ENCODE measurements around the gene TIAM2.

Gene TIAM2

GRCh38 chr6:155163601-155164000, 168.5 kb downstream of the TIAM2 start:
- H3K36me3 ChIP-seq (ENCODE audit: control insufficient read depth, insufficient read depth, low read length) = no peaks in the 10 kb centered on the region
- no peak for DNase-seq (ENCODE audit: extremely low read depth, insufficient read length)
- H3K4me3 ChIP-seq (replicated peaks; ENCODE audit: low read depth, low read length) = no peak overlapping the region
- no peaks in the 10 kb centered on the region for H3K27me3 ChIP-seq (replicated peaks; ENCODE audit: control insufficient read depth, insufficient read depth, low read length)
- no peak for TF ChIP-seq CTCF (IDR thresholded peaks at IDR 0.05; ENCODE audit: insufficient read depth, low read length, poor library complexity, severe bottlenecking)

GRCh38 chr6:155165029-155165710, 170.1 kb downstream of the TIAM2 start:
- TF ChIP-seq CTCF (IDR thresholded peaks at IDR 0.05; ENCODE audit: insufficient read depth, low read length, poor library complexity, severe bottlenecking) = no peak
- no peak for DNase-seq (ENCODE audit: extremely low read depth, insufficient read length)
- Histone ChIP-seq H3K4me3 (replicated peaks; ENCODE audit: low read depth, low read length) (no peak overlapping the region; the same call in 1 of the 2 replicates), H3K27me3 (replicated peaks; ENCODE audit: control insufficient read depth, insufficient read depth, low read length) (no peaks in the 10 kb centered on the region), H3K36me3 (ENCODE audit: control insufficient read depth, insufficient read depth, low read length) (no peaks in the 10 kb centered on the region)

GRCh38 chr6:155170519-155170918, 175.4 kb downstream of the TIAM2 start:
- Histone ChIP-seq H3K4me3 (replicated peaks; ENCODE audit: low read depth, low read length) (no peak overlapping the region), H3K36me3 (ENCODE audit: control insufficient read depth, insufficient read depth, low read length) (no peaks in the 10 kb centered on the region), H3K27me3 (replicated peaks; ENCODE audit: control insufficient read depth, insufficient read depth, low read length) (no peaks in the 10 kb centered on the region)
- DNase-seq (ENCODE audit: extremely low read depth, insufficient read length) = no peak
- TF ChIP-seq CTCF (IDR thresholded peaks at IDR 0.05; ENCODE audit: insufficient read depth, low read length, poor library complexity, severe bottlenecking) = no peak

GRCh38 chr6:155171109-155171746, 176.1 kb downstream of the TIAM2 start:
- H3K4me3 ChIP-seq (replicated peaks; ENCODE audit: low read depth, low read length) = peak overlapping the region; percentile 40
- no peak for TF ChIP-seq CTCF (IDR thresholded peaks at IDR 0.05; ENCODE audit: insufficient read depth, low read length, poor library complexity, severe bottlenecking)
- H3K36me3 ChIP-seq (ENCODE audit: control insufficient read depth, insufficient read depth, low read length) = no peaks in the 10 kb centered on the region
- H3K27me3 ChIP-seq (replicated peaks; ENCODE audit: control insufficient read depth, insufficient read depth, low read length) = no peaks in the 10 kb centered on the region
- DNase-seq (ENCODE audit: extremely low read depth, insufficient read length) = peak; percentile 77

- no peaks in the 10 kb centered on the region for H3K27me3 ChIP-seq (replicated peaks; ENCODE audit: control insufficient read depth, insufficient read depth, low read length)
- no peak for TF ChIP-seq CTCF (IDR thresholded peaks at IDR 0.05; ENCODE audit: insufficient read depth, low read length, poor library complexity, severe bottlenecking)
- H3K4me3 ChIP-seq (replicated peaks; ENCODE audit: low read depth, low read length) = peak overlapping the region; percentile 29
- DNase-seq (ENCODE audit: extremely low read depth, insufficient read length) = no peak
- H3K36me3 ChIP-seq (ENCODE audit: control insufficient read depth, insufficient read depth, low read length) = no peaks in the 10 kb centered on the region
These were observed 176.8 kb downstream of the TIAM2 start for GRCh38 chr6:155171747-155172449.

All from GM06990 (cell line).